ENCODE results near the gene SYT2.

- TF ChIP-seq, protein P1, sequence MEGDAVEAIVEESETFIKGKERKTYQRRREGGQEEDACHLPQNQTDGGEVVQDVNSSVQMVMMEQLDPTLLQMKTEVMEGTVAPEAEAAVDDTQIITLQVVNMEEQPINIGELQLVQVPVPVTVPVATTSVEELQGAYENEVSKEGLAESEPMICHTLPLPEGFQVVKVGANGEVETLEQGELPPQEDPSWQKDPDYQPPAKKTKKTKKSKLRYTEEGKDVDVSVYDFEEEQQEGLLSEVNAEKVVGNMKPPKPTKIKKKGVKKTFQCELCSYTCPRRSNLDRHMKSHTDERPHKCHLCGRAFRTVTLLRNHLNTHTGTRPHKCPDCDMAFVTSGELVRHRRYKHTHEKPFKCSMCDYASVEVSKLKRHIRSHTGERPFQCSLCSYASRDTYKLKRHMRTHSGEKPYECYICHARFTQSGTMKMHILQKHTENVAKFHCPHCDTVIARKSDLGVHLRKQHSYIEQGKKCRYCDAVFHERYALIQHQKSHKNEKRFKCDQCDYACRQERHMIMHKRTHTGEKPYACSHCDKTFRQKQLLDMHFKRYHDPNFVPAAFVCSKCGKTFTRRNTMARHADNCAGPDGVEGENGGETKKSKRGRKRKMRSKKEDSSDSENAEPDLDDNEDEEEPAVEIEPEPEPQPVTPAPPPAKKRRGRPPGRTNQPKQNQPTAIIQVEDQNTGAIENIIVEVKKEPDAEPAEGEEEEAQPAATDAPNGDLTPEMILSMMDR (IDR thresholded peaks at IDR 0.05; ENCODE audit: borderline replicate concordance, extremely low read depth, low read length, poor library complexity, severe bottlenecking), result no peak
- no peak for TF ChIP-seq EZH2 (IDR thresholded peaks at IDR 0.05; ENCODE audit: borderline replicate concordance, low read depth, low read length, severe bottlenecking)
Measured at GRCh38 chr1:202603435-202603834, 106.8 kb downstream of the SYT2 start.

Measured in DND-41 (cell line).